Fibroblast of skin of left biceps (primary cell): ENCODE results near the gene PTPRR.

Source experiments
- DNase-seq, 2 experiments: peaks; one replicate each; pipeline ENCODE4 v3.0.0-alpha.2; 2013; ENCODE audit warnings: low read depth in 2 of 2

PTPRR gene

GRCh38 chr12:70607107-70607506 is 313.4 kb downstream of the PTPRR start:
- no peak for DNase-seq

- no peak for DNase-seq
Measured at GRCh38 chr12:70605976-70606375, 314.6 kb downstream of the PTPRR start.

- no peak for DNase-seq
Measured at GRCh38 chr12:70604662-70605061, 315.9 kb downstream of the PTPRR start.

GRCh38 chr12:70603044-70603443 is 317.5 kb downstream of the PTPRR start:
- peak; percentile 7 to 13 for DNase-seq

- no peak for DNase-seq
Measured at GRCh38 chr12:70598467-70599193, 321.9 kb downstream of the PTPRR start.

- no peak for DNase-seq
Measured at GRCh38 chr12:70592664-70593063, 327.9 kb downstream of the PTPRR start.

GRCh38 chr12:70590549-70591226 is 329.9 kb downstream of the PTPRR start:
- DNase-seq = no peak

- peak; percentile 47 for DNase-seq
Measured at GRCh38 chr12:70590051-70590450, 330.5 kb downstream of the PTPRR start.
